Gastroesophageal sphincter (tissue), 3 donors: Measurements from ENCODE around the gene GARIN5B.
"Not testable (repeated sequence)": the region's sequence is repeated elsewhere in the genome, so short reads cannot be mapped to it uniquely, and the experiment has no call there.

Source experiments
- CTCF ChIP-seq, 4 experiments: fragments of 200-600 bp in 2 of 4; fragments of 450-650 bp in 2 of 4; sonication (generic) in 1 of 4; IDR thresholded peaks; one replicate each; pipeline ENCODE4 v1.5.1; 2017 to 2019; ENCODE audit warnings: antibody characterized with exemption in 4 of 4, mild to moderate bottlenecking in 2 of 4, moderate library complexity in 2 of 4
- EP300 ChIP-seq: sonication (generic); formaldehyde crosslinking; IDR thresholded peaks from one replicate; pipeline ENCODE4 v1.6.1; 2017; ENCODE audit warnings: antibody characterized with exemption, mild to moderate bottlenecking
- POLR2A ChIP-seq, 2 donors: fragments of 450-650 bp; IDR thresholded peaks; one replicate each; pipeline ENCODE4 v1.6.1; 2017; ENCODE audit warnings: antibody characterized with exemption in 2 of 2, mild to moderate bottlenecking in 2 of 2, moderate library complexity in 1 of 2
- POLR2AphosphoS5 ChIP-seq: sonication (generic); formaldehyde crosslinking; IDR thresholded peaks from one replicate; pipeline ENCODE4 v1.6.1; 2017; ENCODE audit warnings: antibody characterized with exemption

GRCh38 chr19:55409179-55409578, 46.1 kb upstream of the GARIN5B start:
- TF ChIP-seq CTCF (IDR thresholded peaks at IDR 0.05); POLR2AphosphoS5; EP300; POLR2A (IDR thresholded peaks at IDR 0.05): not testable (repeated sequence)
